Activated T-cell treated with anti-CD3 and anti-CD28 coated beads for 1 hour (primary cell): ENCODE data around the gene PDZD2.

ENCODE experiments used
- DNase-seq: peaks from one replicate; pipeline ENCODE4 v3.0.0-alpha.2; 2020; ENCODE audit warnings: low read depth

The PDZD2 gene

DNA sequence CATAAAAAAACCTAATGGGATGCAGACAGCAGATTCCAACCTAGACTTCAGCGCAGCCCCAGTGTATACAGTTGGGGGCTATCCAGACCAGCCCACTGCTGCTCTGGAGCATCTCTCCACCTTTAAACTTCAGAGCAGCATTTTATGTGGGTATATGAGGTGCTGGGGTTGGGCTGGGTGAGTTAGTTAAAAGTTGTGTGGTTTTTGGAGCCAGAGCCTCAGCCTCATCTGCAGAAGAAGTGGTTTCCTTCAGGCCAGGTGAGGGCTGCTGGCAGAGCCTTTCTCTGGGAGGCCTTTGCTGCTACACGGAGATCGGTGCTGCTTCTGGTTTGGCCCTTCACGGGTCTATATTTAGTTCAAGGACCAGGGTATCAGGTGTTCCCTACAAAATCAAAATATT, 228.3 kb downstream of the PDZD2 start:
- DNase-seq = no peak

DNA sequence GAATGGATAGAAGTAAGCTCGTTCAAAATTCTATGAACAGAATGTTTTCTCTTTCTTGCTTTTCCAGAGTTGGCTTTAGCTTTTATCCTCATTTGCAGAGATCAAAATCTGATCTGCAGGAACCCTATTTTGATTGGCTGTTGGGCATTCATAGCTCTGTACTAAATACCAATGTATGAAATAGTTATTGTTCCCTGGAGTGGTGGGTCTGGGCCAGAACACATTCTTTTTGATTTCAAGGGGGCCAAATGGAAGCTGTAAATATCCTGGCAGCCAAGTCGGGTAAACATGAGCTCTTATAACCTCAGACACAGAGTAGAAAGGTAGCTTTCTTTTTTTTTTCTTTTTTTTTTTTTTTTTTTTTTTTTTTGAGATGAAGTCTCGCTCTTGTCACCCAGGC, 241.5 kb downstream of the PDZD2 start:
- no peak for DNase-seq

- DNase-seq = no peak
These were observed 246.0 kb downstream of the PDZD2 start for GRCh38 chr5:31884896-31885295.

- no peak for DNase-seq
These were observed 247.3 kb downstream of the PDZD2 start for GRCh38 chr5:31886206-31886605.

- DNase-seq = no peak
These were observed 248.6 kb downstream of the PDZD2 start for GRCh38 chr5:31887556-31887955.

GRCh38 chr5:31888564-31888963, 249.6 kb downstream of the PDZD2 start:
- no peak for DNase-seq

GRCh38 chr5:31889001-31889561, 250.2 kb downstream of the PDZD2 start:
- DNase-seq = no peak

DNA sequence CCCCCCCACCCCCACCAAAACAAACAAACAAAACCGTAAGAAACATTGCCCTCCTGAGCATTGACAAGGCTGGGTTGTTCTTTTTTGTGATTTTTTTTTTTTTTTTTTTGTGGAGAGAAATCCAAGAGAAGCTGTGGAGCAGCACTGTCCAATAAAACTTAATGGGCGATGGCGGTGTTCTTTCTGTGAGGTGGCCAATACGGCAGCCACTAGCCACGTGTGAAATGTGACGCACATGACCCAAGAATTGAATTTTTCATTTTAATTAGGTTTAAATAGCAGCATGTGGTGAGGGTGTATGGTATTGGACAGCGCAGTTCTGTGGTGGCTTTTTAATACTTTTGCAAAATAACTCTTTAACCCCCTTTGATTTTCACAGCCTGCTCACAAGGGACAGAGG, 251.1 kb downstream of the PDZD2 start:
- no peak for DNase-seq

GRCh38 chr5:31894141-31894540, 255.2 kb downstream of the PDZD2 start:
- DNase-seq = no peak

- no peak for DNase-seq
These were observed 256.4 kb downstream of the PDZD2 start for GRCh38 chr5:31895199-31895820.

DNA sequence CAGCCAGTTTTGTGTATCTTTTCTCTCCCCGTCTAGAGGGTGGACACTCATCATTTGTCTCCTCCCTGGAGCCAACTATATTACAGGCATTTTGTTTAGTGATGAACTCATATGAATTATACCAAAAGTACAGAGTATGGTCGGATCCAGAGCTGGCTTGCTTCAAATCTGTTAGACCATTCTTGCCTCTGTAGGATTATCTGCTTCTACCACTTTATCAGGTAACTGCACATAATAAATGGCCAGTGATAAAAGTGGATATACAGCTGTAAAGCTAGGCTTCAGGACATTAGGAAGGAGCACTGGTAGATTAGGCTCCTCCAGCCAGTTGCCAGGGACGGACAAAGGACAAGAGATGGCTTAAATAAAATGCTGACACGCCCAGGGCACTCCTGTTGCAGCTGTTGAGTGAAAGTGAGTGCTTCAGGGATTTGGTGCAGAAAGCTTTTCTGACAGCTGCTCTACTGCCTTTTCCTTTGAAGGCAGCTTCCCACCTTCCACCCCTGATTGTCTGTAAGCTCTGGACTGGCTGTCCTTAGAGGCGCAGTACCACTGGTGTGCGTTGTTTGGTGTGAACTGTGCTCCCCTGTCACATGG, 259.2 kb downstream of the PDZD2 start:
- no peak for DNase-seq

- DNase-seq = no peak
These were observed 261.4 kb downstream of the PDZD2 start for GRCh38 chr5:31900296-31900865.

DNA sequence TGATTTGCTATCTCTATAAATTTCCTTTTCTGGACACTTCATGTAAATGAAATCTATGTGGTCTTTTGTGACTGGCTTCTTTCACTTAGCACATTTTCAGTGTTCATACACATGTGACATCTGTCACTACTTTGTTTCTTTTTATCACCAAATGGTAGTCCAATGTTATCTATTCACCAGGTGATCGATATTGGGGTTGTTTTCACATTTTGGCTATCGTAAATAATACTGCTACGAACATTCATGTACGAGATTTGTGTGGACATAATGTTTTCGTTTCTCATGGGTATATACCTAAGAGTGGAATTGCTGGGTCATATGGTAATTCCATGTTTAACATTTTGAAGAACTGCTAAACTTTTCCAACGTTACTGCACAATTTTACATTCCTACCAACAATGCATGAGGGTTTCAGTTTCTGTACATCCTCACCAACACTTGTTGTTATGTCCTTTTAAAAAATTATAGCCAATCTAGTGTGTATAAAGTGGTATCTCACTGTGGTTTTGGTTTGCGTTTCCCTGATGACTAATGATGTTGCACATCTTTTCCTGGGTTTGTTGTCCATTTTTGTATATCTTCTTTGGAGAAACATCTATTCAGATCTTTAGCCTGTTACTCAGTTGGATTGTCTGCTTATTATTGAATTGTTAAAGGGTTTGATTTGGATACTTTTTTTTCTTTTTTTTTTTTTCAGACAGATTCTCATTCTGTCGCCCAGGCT, 263.0 kb downstream of the PDZD2 start:
- DNase-seq = no peak

GRCh38 chr5:31908396-31908795, 269.5 kb downstream of the PDZD2 start:
- no peak for DNase-seq

DNA sequence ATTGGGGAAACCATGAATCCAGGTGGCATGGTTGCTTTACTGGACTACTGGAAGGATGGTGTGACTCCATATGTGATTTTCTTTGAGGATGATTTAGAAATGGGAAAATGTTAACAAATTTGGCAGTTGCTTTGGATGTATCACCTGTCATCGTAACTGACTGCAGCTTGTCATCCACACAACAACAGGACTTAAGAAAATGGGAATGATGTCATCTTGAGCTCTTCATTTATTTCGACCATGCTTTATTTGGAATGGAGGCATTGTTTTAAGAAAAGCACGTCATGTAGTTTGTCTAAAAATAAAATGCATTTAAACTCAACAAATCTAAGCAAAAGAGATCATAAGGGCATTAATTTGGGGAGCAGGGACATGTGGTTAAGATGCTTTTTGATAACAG, 270.1 kb downstream of the PDZD2 start:
- DNase-seq = no peak

GRCh38 chr5:31911291-31912265, 272.6 kb downstream of the PDZD2 start:
- no peak for DNase-seq

DNA sequence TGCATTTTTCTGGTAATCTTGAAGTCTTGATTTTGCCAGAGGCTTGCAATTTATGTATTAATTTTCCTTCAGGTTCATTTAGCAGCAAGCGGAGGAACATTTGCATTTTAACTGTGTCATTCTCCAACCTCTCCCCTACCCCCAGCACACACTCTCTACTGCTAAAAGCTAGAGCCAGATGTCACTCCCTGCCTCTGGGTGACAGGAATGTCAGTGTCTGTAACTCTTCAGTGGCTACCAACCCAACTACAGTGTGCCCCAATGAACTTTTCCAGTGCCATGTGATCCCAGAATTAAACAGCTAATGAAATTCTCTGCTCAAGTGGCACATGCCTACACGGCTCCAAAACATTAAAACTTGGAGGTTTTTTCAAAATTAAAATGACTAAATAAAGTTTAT, 274.9 kb downstream of the PDZD2 start:
- no peak for DNase-seq

GRCh38 chr5:31916327-31916726, 277.4 kb downstream of the PDZD2 start:
- no peak for DNase-seq

DNA sequence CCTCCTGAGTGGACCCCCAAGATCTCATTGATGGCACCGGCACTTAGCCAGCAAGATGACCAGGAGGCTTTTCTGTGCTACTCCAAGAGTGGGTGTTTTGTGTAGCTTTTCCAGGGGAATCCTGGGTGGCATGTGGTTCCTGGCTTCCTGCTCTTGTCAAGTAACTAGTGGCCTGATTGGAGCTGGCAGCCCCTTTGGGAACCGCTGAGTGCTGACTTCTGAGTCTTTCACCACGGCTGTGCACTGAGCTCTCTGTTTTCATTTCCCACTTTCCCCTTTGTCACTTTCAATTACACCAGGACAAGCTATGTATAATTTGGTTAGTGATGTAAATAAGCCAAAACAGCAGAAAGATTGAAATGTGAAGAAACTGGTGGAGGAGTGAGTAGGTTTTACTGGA, 279.8 kb downstream of the PDZD2 start:
- no peak for DNase-seq

- no peak for DNase-seq
These were observed 282.9 kb downstream of the PDZD2 start for GRCh38 chr5:31921852-31922305.

DNA sequence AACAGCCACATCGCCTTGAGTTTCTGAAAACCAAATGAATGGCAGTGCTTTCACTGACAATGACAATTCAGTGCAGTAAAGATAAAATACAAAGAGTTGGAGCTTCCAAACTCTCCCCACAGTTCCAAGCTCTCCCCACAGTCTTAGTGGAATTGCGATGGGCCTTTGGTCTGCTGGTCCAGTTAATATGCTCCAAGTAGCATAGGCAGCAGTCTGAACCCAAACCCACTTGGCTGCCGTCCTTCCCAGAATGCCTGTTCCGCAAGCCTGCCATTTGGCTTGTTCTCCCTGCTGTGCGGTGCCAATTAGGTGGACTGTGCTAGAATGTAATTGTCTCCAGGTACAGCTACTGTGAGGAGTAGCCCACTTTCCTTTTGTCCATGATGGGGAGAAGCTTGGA, 285.1 kb downstream of the PDZD2 start:
- DNase-seq = no peak

DNA sequence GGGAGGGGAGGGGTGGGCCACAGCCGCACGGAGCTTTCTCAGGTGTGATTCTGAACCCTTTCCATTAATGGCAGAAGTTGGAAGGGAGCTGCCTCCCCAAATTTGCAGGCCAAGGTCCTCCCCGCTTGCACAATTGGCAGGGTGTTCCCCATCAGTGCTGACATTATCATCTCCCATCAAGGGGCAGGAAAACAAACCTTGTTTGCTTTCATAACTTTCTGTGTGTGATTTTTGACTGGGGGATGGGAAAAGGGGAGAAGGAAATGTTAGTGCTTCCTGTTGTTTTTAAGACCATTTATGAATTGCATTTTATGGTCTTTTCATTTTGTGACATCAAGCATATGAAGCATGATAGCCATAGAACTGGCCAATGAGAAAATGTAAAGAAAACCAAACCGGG, 292.9 kb downstream of the PDZD2 start:
- no peak for DNase-seq
